ENCODE results near the gene KASH5. TPM values are rescaled to one million over a fixed set of nuclear protein-coding genes. Genes with fewer than 3 reads are reported as not detected.

KASH5 gene
- polyA plus RNA-seq, 1 experiment: not detected

- ChIA-PET CTCF (interaction anchor here (0.8 to 1.4 kb wide), 2 partner anchors 28 to 156 kb away, joined by 3 read pairs; no protein-coding TSS in a partner anchor), POLR2A (no interaction called here)
- no peaks in the 10 kb centered on the region for H3K36me3 ChIP-seq (ENCODE audit: control insufficient read depth, insufficient read depth, low read length)
- no peak for DNase-seq (ENCODE audit: low read depth)
- no peak for TF ChIP-seq CTCF (IDR thresholded peaks at IDR 0.05; ENCODE audit: insufficient read depth, low read depth, low read length)
- H3K4me3 ChIP-seq (ENCODE audit: low read depth, low read length): no peak overlapping the region
- peaks cover 11% of the 10 kb centered on the region for H3K27me3 ChIP-seq (ENCODE audit: control insufficient read depth, insufficient read depth, low read length)
Observed at GRCh38 chr19:49414256-49414655, 26.2 kb downstream of the KASH5 start.

- no peak overlapping the region for H3K4me3 ChIP-seq (ENCODE audit: low read depth, low read length)
- peaks cover 21% of the 10 kb centered on the region for H3K27me3 ChIP-seq (ENCODE audit: control insufficient read depth, insufficient read depth, low read length)
- no peaks in the 10 kb centered on the region for H3K36me3 ChIP-seq (ENCODE audit: control insufficient read depth, insufficient read depth, low read length)
- DNase-seq (ENCODE audit: low read depth): no peak
- ChIA-PET POLR2A (no interaction called here), CTCF (interaction anchor here (1.0 to 2.0 kb wide), 2 partner anchors 10 to 11 kb away, joined by 3 to 10 read pairs; partner anchors contain the start of gene GFY)
- TF ChIP-seq CTCF (IDR thresholded peaks at IDR 0.05; ENCODE audit: insufficient read depth, low read depth, low read length): no peak
Observed at GRCh38 chr19:49415102-49415809, 27.2 kb downstream of the KASH5 start.

GRCh38 chr19:49415810-49416200 is 27.8 kb downstream of the KASH5 start:
- DNase-seq (ENCODE audit: low read depth): no peak
- no peak for TF ChIP-seq CTCF (IDR thresholded peaks at IDR 0.05; ENCODE audit: insufficient read depth, low read depth, low read length)
- H3K4me3 ChIP-seq (ENCODE audit: low read depth, low read length): no peak overlapping the region
- POLR2A ChIA-PET: no interaction called here
- CTCF ChIA-PET: interaction anchor here (1.0 to 2.0 kb wide), 2 partner anchors 10 to 12 kb away, joined by 3 to 10 read pairs; partner anchors contain the start of gene GFY
- peaks cover 24% of the 10 kb centered on the region for H3K27me3 ChIP-seq (ENCODE audit: control insufficient read depth, insufficient read depth, low read length)
- no peaks in the 10 kb centered on the region for H3K36me3 ChIP-seq (ENCODE audit: control insufficient read depth, insufficient read depth, low read length)

GRCh38 chr19:49417088-49417487 is 29.0 kb downstream of the KASH5 start:
- Histone ChIP-seq H3K36me3 (ENCODE audit: control insufficient read depth, insufficient read depth, low read length) (no peaks in the 10 kb centered on the region), H3K4me3 (ENCODE audit: low read depth, low read length) (no peak overlapping the region), H3K27me3 (ENCODE audit: control insufficient read depth, insufficient read depth, low read length) (peaks cover 33% of the 10 kb centered on the region)
- no peak for TF ChIP-seq CTCF (IDR thresholded peaks at IDR 0.05; ENCODE audit: insufficient read depth, low read depth, low read length)
- CTCF ChIA-PET: interaction anchor here (2.0 kb wide), 1 partner anchor 8 kb away, joined by 10 read pairs; the partner anchor contains the start of gene GFY
- POLR2A ChIA-PET: no interaction called here
- DNase-seq (ENCODE audit: low read depth): no peak

GRCh38 chr19:49418511-49418910 is 30.5 kb downstream of the KASH5 start:
- Histone ChIP-seq H3K27me3 (ENCODE audit: control insufficient read depth, insufficient read depth, low read length) (peaks cover 47% of the 10 kb centered on the region), H3K4me3 (ENCODE audit: low read depth, low read length) (no peak overlapping the region), H3K36me3 (ENCODE audit: control insufficient read depth, insufficient read depth, low read length) (no peaks in the 10 kb centered on the region)
- TF ChIP-seq CTCF (IDR thresholded peaks at IDR 0.05; ENCODE audit: insufficient read depth, low read depth, low read length): no peak
- CTCF ChIA-PET: interaction anchor here (1.4 kb wide), 1 partner anchor 55 kb away, joined by 6 read pairs; the partner anchor contains the start of gene FLT3LG
- DNase-seq (ENCODE audit: low read depth): no peak
- POLR2A ChIA-PET: no interaction called here

All from BJ (cell line).